HEK293 (cell line): ENCODE results near the gene DNAH9.

ENCODE experiments used
- AEBP2 ChIP-seq: fragments of 450-650 bp; formaldehyde crosslinking; IDR thresholded peaks from 2 replicates; pipeline ENCODE4 v1.5.1; 2016; ENCODE audit warnings: missing biosample characterization, missing genetic modification characterization, borderline replicate concordance
- PATZ1 ChIP-seq: fragments of 450-650 bp; formaldehyde crosslinking; IDR thresholded peaks from 2 replicates; pipeline ENCODE4 v1.5.1; 2016; ENCODE audit warnings: missing biosample characterization, missing genetic modification characterization
- SETDB1 ChIP-seq: IDR thresholded peaks from one replicate; pipeline ENCODE4 v1.6.1; 2017; ENCODE audit warnings: mild to moderate bottlenecking, low read length, moderate library complexity, mixed read lengths; ENCODE audit not compliant: insufficient read length
- TCF7L2 ChIP-seq: IDR thresholded peaks from 2 replicates; pipeline ENCODE4 v1.6.1; 2011; ENCODE audit warnings: low read depth, mild to moderate bottlenecking, inconsistent platforms, low read length, moderate library complexity, borderline replicate concordance
- ZBTB7A ChIP-seq: fragments of 450-650 bp; formaldehyde crosslinking; IDR thresholded peaks from 2 replicates; pipeline ENCODE4 v1.5.1; 2016; ENCODE audit warnings: low read depth, missing biosample characterization, missing genetic modification characterization
- ZIC2 ChIP-seq: fragments of 450-650 bp; formaldehyde crosslinking; IDR thresholded peaks from 2 replicates; pipeline ENCODE4 v1.5.1; 2016; ENCODE audit warnings: missing biosample characterization, missing genetic modification characterization
- ZNF121 ChIP-seq: fragments of 450-650 bp; formaldehyde crosslinking; IDR thresholded peaks from 2 replicates; pipeline ENCODE4 v1.5.1; 2016; ENCODE audit warnings: missing biosample characterization, missing genetic modification characterization
- ZNF510 ChIP-seq: fragments of 450-650 bp; formaldehyde crosslinking; IDR thresholded peaks from 2 replicates; pipeline ENCODE4 v1.5.1; 2018; ENCODE audit warnings: mild to moderate bottlenecking, missing genetic modification characterization, missing biosample characterization; ENCODE audit not compliant: insufficient replicate concordance
- ZNF624 ChIP-seq: fragments of 450-650 bp; formaldehyde crosslinking; IDR thresholded peaks from 2 replicates; pipeline ENCODE4 v1.5.1; 2017; ENCODE audit warnings: missing biosample characterization, missing genetic modification characterization
- ZNF670 ChIP-seq: fragments of 450-650 bp; formaldehyde crosslinking; IDR thresholded peaks from 2 replicates; pipeline ENCODE4 v1.5.1; 2016; ENCODE audit warnings: missing biosample characterization, missing genetic modification characterization, low read depth
- TF ChIP-seq, protein P1 (sequence below): fragments of 450-650 bp; formaldehyde crosslinking; IDR thresholded peaks from 2 replicates; pipeline ENCODE4 v1.5.1; 2016; ENCODE audit warnings: missing biosample characterization, missing genetic modification characterization
- TF ChIP-seq, protein P2 (sequence below): fragments of 450-650 bp; formaldehyde crosslinking; IDR thresholded peaks from 2 replicates; pipeline ENCODE4 v1.5.1; 2016; ENCODE audit warnings: missing biosample characterization, missing genetic modification characterization
- TF ChIP-seq, protein P3 (sequence below): fragments of 450-650 bp; formaldehyde crosslinking; IDR thresholded peaks from 2 replicates; pipeline ENCODE4 v1.5.1; 2016; ENCODE audit warnings: missing biosample characterization, missing genetic modification characterization
- TF ChIP-seq, protein P4 (sequence below): fragments of 450-650 bp; formaldehyde crosslinking; IDR thresholded peaks from 2 replicates; pipeline ENCODE4 v1.5.1; 2017; ENCODE audit warnings: missing biosample characterization, missing genetic modification characterization

GRCh38 chr17:11668618-11669017, 70.3 kb downstream of the DNAH9 start:
- TF ChIP-seq PATZ1 (no peak), ZNF670 (tag by site-specific recombination) (no peak), SETDB1 (no peak), ZIC2 (tag by site-specific recombination) (no peak), ZNF624 (no peak), ZBTB7A (tag by site-specific recombination) (no peak), ZNF121 (tag by site-specific recombination) (no peak), TCF7L2 (no peak), ZNF510 (tag by site-specific recombination) (no peak), AEBP2 (tag by site-specific recombination) (no peak)
- TF ChIP-seq, protein P1, sequence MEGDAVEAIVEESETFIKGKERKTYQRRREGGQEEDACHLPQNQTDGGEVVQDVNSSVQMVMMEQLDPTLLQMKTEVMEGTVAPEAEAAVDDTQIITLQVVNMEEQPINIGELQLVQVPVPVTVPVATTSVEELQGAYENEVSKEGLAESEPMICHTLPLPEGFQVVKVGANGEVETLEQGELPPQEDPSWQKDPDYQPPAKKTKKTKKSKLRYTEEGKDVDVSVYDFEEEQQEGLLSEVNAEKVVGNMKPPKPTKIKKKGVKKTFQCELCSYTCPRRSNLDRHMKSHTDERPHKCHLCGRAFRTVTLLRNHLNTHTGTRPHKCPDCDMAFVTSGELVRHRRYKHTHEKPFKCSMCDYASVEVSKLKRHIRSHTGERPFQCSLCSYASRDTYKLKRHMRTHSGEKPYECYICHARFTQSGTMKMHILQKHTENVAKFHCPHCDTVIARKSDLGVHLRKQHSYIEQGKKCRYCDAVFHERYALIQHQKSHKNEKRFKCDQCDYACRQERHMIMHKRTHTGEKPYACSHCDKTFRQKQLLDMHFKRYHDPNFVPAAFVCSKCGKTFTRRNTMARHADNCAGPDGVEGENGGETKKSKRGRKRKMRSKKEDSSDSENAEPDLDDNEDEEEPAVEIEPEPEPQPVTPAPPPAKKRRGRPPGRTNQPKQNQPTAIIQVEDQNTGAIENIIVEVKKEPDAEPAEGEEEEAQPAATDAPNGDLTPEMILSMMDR (tag by site-specific recombination): no peak
- TF ChIP-seq, protein P2, sequence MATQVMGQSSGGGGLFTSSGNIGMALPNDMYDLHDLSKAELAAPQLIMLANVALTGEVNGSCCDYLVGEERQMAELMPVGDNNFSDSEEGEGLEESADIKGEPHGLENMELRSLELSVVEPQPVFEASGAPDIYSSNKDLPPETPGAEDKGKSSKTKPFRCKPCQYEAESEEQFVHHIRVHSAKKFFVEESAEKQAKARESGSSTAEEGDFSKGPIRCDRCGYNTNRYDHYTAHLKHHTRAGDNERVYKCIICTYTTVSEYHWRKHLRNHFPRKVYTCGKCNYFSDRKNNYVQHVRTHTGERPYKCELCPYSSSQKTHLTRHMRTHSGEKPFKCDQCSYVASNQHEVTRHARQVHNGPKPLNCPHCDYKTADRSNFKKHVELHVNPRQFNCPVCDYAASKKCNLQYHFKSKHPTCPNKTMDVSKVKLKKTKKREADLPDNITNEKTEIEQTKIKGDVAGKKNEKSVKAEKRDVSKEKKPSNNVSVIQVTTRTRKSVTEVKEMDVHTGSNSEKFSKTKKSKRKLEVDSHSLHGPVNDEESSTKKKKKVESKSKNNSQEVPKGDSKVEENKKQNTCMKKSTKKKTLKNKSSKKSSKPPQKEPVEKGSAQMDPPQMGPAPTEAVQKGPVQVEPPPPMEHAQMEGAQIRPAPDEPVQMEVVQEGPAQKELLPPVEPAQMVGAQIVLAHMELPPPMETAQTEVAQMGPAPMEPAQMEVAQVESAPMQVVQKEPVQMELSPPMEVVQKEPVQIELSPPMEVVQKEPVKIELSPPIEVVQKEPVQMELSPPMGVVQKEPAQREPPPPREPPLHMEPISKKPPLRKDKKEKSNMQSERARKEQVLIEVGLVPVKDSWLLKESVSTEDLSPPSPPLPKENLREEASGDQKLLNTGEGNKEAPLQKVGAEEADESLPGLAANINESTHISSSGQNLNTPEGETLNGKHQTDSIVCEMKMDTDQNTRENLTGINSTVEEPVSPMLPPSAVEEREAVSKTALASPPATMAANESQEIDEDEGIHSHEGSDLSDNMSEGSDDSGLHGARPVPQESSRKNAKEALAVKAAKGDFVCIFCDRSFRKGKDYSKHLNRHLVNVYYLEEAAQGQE: no peak
- TF ChIP-seq, protein P3, sequence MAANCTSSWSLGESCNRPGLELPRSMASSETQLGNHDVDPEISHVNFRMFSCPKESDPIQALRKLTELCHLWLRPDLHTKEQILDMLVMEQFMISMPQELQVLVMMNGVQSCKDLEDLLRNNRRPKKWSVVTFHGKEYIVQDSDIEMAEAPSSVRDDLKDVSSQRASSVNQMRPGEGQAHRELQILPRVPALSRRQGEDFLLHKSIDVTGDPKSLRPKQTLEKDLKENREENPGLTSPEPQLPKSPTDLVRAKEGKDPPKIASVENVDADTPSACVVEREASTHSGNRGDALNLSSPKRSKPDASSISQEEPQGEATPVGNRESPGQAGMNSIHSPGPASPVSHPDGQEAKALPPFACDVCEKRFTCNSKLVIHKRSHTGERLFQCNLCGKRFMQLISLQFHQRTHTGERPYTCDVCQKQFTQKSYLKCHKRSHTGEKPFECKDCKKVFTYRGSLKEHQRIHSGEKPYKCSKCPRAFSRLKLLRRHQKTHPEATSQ (tag by site-specific recombination): no peak
- TF ChIP-seq, protein P4, sequence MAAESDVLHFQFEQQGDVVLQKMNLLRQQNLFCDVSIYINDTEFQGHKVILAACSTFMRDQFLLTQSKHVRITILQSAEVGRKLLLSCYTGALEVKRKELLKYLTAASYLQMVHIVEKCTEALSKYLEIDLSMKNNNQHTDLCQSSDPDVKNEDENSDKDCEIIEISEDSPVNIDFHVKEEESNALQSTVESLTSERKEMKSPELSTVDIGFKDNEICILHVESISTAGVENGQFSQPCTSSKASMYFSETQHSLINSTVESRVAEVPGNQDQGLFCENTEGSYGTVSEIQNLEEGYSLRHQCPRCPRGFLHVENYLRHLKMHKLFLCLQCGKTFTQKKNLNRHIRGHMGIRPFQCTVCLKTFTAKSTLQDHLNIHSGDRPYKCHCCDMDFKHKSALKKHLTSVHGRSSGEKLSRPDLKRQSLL (tag by site-specific recombination): no peak
